Measurements from ENCODE around the gene ACOT4. TPM values are rescaled to one million over a fixed set of nuclear protein-coding genes. Genes with fewer than 3 reads are reported as not detected.

ACOT4 gene
- total and polyA plus RNA-seq, 2 of the 8 experiments (the other 6 are each of a cell fraction or from before 2014, with no cell fraction given): 0.80 to 1.1 TPM

- TF ChIP-seq RFX5 (IDR thresholded peaks at IDR 0.05; ENCODE audit: borderline replicate concordance, low read depth, low read length) (no peak), EP300 (IDR thresholded peaks at IDR 0.05; ENCODE audit: borderline replicate concordance in 1 of 2, low read depth in 2 of 2, low read length in 2 of 2) (no peak), SIX5 (IDR thresholded peaks at IDR 0.05; ENCODE audit: low read depth, low read length) (no peak), USF2 (IDR thresholded peaks at IDR 0.05; ENCODE audit: low read length) (no peak)
Measured at GRCh38 chr14:73567358-73567757, 24.3 kb upstream of the ACOT4 start (continued).

All from H1 (cell line).